Measurements from ENCODE around the gene ABLIM3. TPM values are rescaled to one million over a fixed set of nuclear protein-coding genes. Genes with fewer than 3 reads are reported as not detected.
A peak's percentile ranks its signal among the peaks of the same experiment; 100 is the strongest.

Gene ABLIM3
- total and polyA plus RNA-seq, 2 experiments from 2014 or later, result 0.19 to 2.2 TPM

GRCh38 chr5:149271195-149271715, 130.0 kb downstream of the ABLIM3 start:
- H3K27me3 Mint-ChIP-seq (ENCODE audit: insufficient read depth, low read depth, poor library complexity), result peaks cover 41% of the 10 kb centered on the region
- peaks cover 41% of the 10 kb centered on the region for H3K27me3 ChIP-seq (ENCODE audit: insufficient read depth)
- H3K36me3 Mint-ChIP-seq (ENCODE audit: low read depth), result no peaks in the 10 kb centered on the region; the same call in 2 of the 3 replicates
- peaks cover 20% of the 10 kb centered on the region for H3K4me1 ChIP-seq (ENCODE audit: insufficient read depth)
- DNase-seq (ENCODE audit: low spot score), result peak; percentile 68
- H3K79me2 ChIP-seq (replicated peaks; ENCODE audit: insufficient read depth), result no peaks in the 10 kb centered on the region
- no peaks in the 10 kb centered on the region for H3F3A ChIP-seq (replicated peaks; ENCODE audit: low read depth)
- H3K27ac Mint-ChIP-seq, result no peak overlapping the region
- TF ChIP-seq EZH2 (IDR thresholded peaks at IDR 0.05; ENCODE audit: low read depth, unreplicated experiment) (peak; percentile 56), ZNF462 (CRISPR knock-in tag; IDR thresholded peaks at IDR 0.05) (no peak)
- peak overlapping the region; percentile 95 for H3K4me2 ChIP-seq
- peak; percentile 61 for ATAC-seq
- H3K27ac ChIP-seq (ENCODE audit: low read depth), result no peak overlapping the region
- no peaks in the 10 kb centered on the region for H3K9me2 ChIP-seq (ENCODE audit: insufficient read depth)
- H3K9me3 Mint-ChIP-seq, result no peaks in the 10 kb centered on the region
- H3K4me3 Mint-ChIP-seq, result peak overlapping the region; percentile 73
- H3K4me1 Mint-ChIP-seq, result peaks cover 24% of the 10 kb centered on the region; the same call in 2 of the 3 replicates
- H2AFZ ChIP-seq, result peak overlapping the region; percentile 100
- H4K20me1 ChIP-seq (replicated peaks; ENCODE audit: insufficient read depth), result no peaks in the 10 kb centered on the region; the same call in 1 of the 2 replicates
- H3K36me3 ChIP-seq (ENCODE audit: insufficient read depth), result no peaks in the 10 kb centered on the region
- H3K4me3 ChIP-seq, result peak overlapping the region; percentile 94

GRCh38 chr5:149271716-149272563, 130.6 kb downstream of the ABLIM3 start, which contains the start of gene AFAP1L1:
TSS of gene AFAP1L1 (plus strand) at chr5:149271859. CDS start at chr5:149271969, 110 bp downstream.
- Histone ChIP-seq H3K4me1 (ENCODE audit: insufficient read depth) (peaks cover 20% of the 10 kb centered on the region), H4K20me1 (replicated peaks; ENCODE audit: insufficient read depth) (no peaks in the 10 kb centered on the region; the same call in 1 of the 2 replicates), H3K4me2 (peak within 1 kb of the TSS; percentile 95), H3F3A (replicated peaks; ENCODE audit: low read depth) (no peaks in the 10 kb centered on the region), H3K27me3 (ENCODE audit: insufficient read depth) (peaks cover 41% of the 10 kb centered on the region), H3K79me2 (replicated peaks; ENCODE audit: insufficient read depth) (no peaks in the 10 kb centered on the region), H2AFZ (peak within 1 kb of the TSS; percentile 100), H3K4me3 (peak within 1 kb of the TSS; percentile 94), H3K27ac (ENCODE audit: low read depth) (no peak within 1 kb of the TSS), H3K9me2 (ENCODE audit: insufficient read depth) (no peaks in the 10 kb centered on the region), H3K36me3 (ENCODE audit: insufficient read depth) (no peaks in the 10 kb centered on the region)
- H3K27ac Mint-ChIP-seq, result no peak within 1 kb of the TSS
- H3K4me1 Mint-ChIP-seq, result peaks cover 24% of the 10 kb centered on the region; the same call in 2 of the 3 replicates
- H3K36me3 Mint-ChIP-seq (ENCODE audit: low read depth), result no peaks in the 10 kb centered on the region; the same call in 2 of the 3 replicates
- ATAC-seq (peak; percentile 76), DNase-seq (ENCODE audit: low spot score) (peak; percentile 74)
- H3K27me3 Mint-ChIP-seq (ENCODE audit: insufficient read depth, low read depth, poor library complexity), result peaks cover 41% of the 10 kb centered on the region
- peak within 1 kb of the TSS; percentile 91 for H3K4me3 Mint-ChIP-seq
- no peaks in the 10 kb centered on the region for H3K9me3 Mint-ChIP-seq
- no peak for TF ChIP-seq JUNB (IDR thresholded peaks at IDR 0.05; ENCODE audit: unreplicated experiment)
- TF ChIP-seq ZNF114 (CRISPR knock-in tag; IDR thresholded peaks at IDR 0.05), result no peak

All from GM23338 (cell line).